Endothelial cell of umbilical vein (primary cell): ENCODE measurements around the gene CD5L.

Experiments
- EZH2 ChIP-seq: IDR thresholded peaks from 2 replicates; pipeline ENCODE4 v1.6.1; 2012; ENCODE audit warnings: borderline replicate concordance, low read depth, mild to moderate bottlenecking, moderate library complexity, low read length, inconsistent platforms; ENCODE audit not compliant: severe bottlenecking
- FOS ChIP-seq: IDR thresholded peaks from 2 replicates; pipeline ENCODE4 v1.6.1; 2011; ENCODE audit warnings: mild to moderate bottlenecking, low read length, moderate library complexity, borderline replicate concordance; ENCODE audit not compliant: insufficient read depth
- GATA2 ChIP-seq: IDR thresholded peaks from 2 replicates; pipeline ENCODE4 v1.7.0; 2011; ENCODE audit warnings: low read depth, mild to moderate bottlenecking, moderate library complexity, mixed read lengths, low read length; ENCODE audit not compliant: insufficient read length, insufficient read depth
- JUN ChIP-seq: IDR thresholded peaks from 2 replicates; pipeline ENCODE4 v1.6.1; 2011; ENCODE audit warnings: borderline replicate concordance, low read depth; ENCODE audit not compliant: insufficient read length, insufficient read depth
- MYC ChIP-seq: IDR thresholded peaks from one replicate; pipeline ENCODE4 v1.6.1; 2011; ENCODE audit warnings: mild to moderate bottlenecking, low read depth, low read length
- POLR2A ChIP-seq: IDR thresholded peaks from 2 replicates; pipeline ENCODE4 v1.6.1; 2012; ENCODE audit warnings: low read depth, mild to moderate bottlenecking, control low read depth, low read length
- POLR2AphosphoS5 ChIP-seq: IDR thresholded peaks from 2 replicates; pipeline ENCODE4 v1.6.1; 2012; ENCODE audit warnings: low read depth, mild to moderate bottlenecking, control low read depth, low read length, moderate library complexity; ENCODE audit not compliant: insufficient read depth
- TF ChIP-seq, protein P1 (sequence below), 2 donors: IDR thresholded peaks; 1 replicate in 1 of 2; 2 replicates in 1 of 2; pipeline ENCODE4 v1.5.1; 2011; ENCODE audit warnings: low read length in 2 of 2, mild to moderate bottlenecking in 2 of 2, moderate library complexity in 2 of 2, control low read depth in 1 of 2, inconsistent platforms in 1 of 2, low read depth in 1 of 2; ENCODE audit not compliant: insufficient read depth in 1 of 2; ENCODE audit errors: extremely low read depth in 1 of 2
- TF ChIP-seq, protein P2 (sequence below): IDR thresholded peaks from 2 replicates; pipeline ENCODE4 v1.6.1; 2011; ENCODE audit not compliant: insufficient read depth, insufficient read length

DNA sequence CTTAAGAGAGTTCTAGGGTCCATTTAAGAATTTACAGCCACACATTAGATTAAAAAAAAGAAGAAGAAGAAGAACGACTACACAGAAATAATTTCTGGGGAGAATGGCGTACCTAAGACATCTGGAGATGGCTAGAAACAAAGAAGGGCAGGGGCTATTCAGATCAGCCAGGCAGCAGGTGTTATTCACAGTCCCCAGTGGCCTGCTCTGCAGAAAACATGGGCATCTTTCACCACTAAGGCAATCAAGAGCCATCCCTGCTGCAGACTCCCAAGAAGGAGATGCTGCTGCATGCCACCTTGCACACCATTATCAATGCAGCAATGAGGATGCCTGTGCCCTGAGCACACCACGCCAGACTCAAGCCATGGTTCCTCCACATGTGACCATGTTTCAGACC is 56.8 kb downstream of the CD5L start:
- TF ChIP-seq, protein P1, sequence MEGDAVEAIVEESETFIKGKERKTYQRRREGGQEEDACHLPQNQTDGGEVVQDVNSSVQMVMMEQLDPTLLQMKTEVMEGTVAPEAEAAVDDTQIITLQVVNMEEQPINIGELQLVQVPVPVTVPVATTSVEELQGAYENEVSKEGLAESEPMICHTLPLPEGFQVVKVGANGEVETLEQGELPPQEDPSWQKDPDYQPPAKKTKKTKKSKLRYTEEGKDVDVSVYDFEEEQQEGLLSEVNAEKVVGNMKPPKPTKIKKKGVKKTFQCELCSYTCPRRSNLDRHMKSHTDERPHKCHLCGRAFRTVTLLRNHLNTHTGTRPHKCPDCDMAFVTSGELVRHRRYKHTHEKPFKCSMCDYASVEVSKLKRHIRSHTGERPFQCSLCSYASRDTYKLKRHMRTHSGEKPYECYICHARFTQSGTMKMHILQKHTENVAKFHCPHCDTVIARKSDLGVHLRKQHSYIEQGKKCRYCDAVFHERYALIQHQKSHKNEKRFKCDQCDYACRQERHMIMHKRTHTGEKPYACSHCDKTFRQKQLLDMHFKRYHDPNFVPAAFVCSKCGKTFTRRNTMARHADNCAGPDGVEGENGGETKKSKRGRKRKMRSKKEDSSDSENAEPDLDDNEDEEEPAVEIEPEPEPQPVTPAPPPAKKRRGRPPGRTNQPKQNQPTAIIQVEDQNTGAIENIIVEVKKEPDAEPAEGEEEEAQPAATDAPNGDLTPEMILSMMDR (IDR thresholded peaks at IDR 0.05; ENCODE audit: extremely low read depth in 1 of 2, insufficient read depth in 1 of 2, low read depth in 1 of 2, low read length in 2 of 2) = no peak
- TF ChIP-seq, protein P2, sequence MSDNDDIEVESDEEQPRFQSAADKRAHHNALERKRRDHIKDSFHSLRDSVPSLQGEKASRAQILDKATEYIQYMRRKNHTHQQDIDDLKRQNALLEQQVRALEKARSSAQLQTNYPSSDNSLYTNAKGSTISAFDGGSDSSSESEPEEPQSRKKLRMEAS = no peak
- TF ChIP-seq POLR2A (no peak), POLR2AphosphoS5 (no peak), EZH2 (no peak), MYC (no peak), JUN (no peak), FOS (no peak), GATA2 (no peak)
